Neuronal stem cell (in vitro differentiated cells): ENCODE results near the gene CNPY4.
"Not testable (repeated sequence)": the region's sequence is repeated elsewhere in the genome, so short reads cannot be mapped to it uniquely, and the experiment has no call there.

Source experiments
- DNase-seq: peaks from one replicate; pipeline ENCODE4 v3.0.0-alpha.2; 2013; ENCODE audit warnings: low spot score
- H2AFZ ChIP-seq: one replicate; pipeline ENCODE4 v1.6.1; 2013; ENCODE audit warnings: mild to moderate bottlenecking, low read length, inconsistent platforms
- H2AK5ac ChIP-seq: 2 replicates; pipeline ENCODE4 v1.6.1; 2013; ENCODE audit warnings: low read depth, mild to moderate bottlenecking, inconsistent platforms, low read length, moderate library complexity, mixed read lengths
- H2BK120ac ChIP-seq: 2 replicates; pipeline ENCODE4 v1.6.1; 2013; ENCODE audit warnings: low read depth, mild to moderate bottlenecking, inconsistent platforms, low read length, moderate library complexity, mixed read lengths
- H2BK12ac ChIP-seq: one replicate; pipeline ENCODE4 v1.6.1; 2013; ENCODE audit warnings: low read length, inconsistent platforms
- H2BK15ac ChIP-seq: 2 replicates; pipeline ENCODE4 v1.6.1; 2013; ENCODE audit warnings: mild to moderate bottlenecking, low read length, inconsistent platforms, mixed read lengths
- H2BK5ac ChIP-seq: one replicate; pipeline ENCODE4 v1.6.1; 2013; ENCODE audit warnings: inconsistent platforms, mild to moderate bottlenecking, low read length, moderate library complexity
- H3K14ac ChIP-seq: one replicate; pipeline ENCODE4 v1.6.1; 2013; ENCODE audit warnings: low read length, inconsistent platforms
- H3K18ac ChIP-seq: 2 replicates; pipeline ENCODE4 v1.6.1; 2013; ENCODE audit warnings: low read length, inconsistent platforms
- H3K23ac ChIP-seq: 2 replicates; pipeline ENCODE4 v1.6.1; 2013; ENCODE audit warnings: low read depth, mild to moderate bottlenecking, mixed read lengths, low read length, inconsistent platforms; ENCODE audit not compliant: poor library complexity
- H3K27ac ChIP-seq: replicated peaks from 3 replicates; pipeline ENCODE4 v1.5.1; 2013; ENCODE audit warnings: low read length, inconsistent platforms
- H3K27me3 ChIP-seq, 3 experiments: 2 replicates each; pipeline ENCODE4 v1.6.1; 2013; ENCODE audit warnings: low read length in 3 of 3, mild to moderate bottlenecking in 2 of 3, inconsistent platforms in 1 of 3, low read depth in 1 of 3, mixed read lengths in 1 of 3, moderate library complexity in 1 of 3; ENCODE audit not compliant: control insufficient read depth in 3 of 3, insufficient read depth in 3 of 3
- H3K36me3 ChIP-seq, 2 donors: replicated peaks in 1 of 2; 2 replicates each; pipeline ENCODE4 v1.6.1; 2013; ENCODE audit warnings: low read length in 2 of 2; ENCODE audit not compliant: control insufficient read depth in 2 of 2, insufficient read depth in 2 of 2
- H3K4ac ChIP-seq: 2 replicates; pipeline ENCODE4 v1.6.1; 2013; ENCODE audit warnings: inconsistent platforms, mild to moderate bottlenecking, low read length, moderate library complexity
- H3K4me1 ChIP-seq, 2 donors: 1 replicate in 1 of 2; 2 replicates in 1 of 2; pipeline ENCODE4 v1.6.1; 2013; ENCODE audit warnings: low read length in 2 of 2, low read depth in 1 of 2; ENCODE audit not compliant: control insufficient read depth in 2 of 2, insufficient read depth in 1 of 2
- H3K4me2 ChIP-seq: one replicate; pipeline ENCODE4 v1.6.1; 2013; ENCODE audit warnings: mild to moderate bottlenecking, low read length, inconsistent platforms; ENCODE audit not compliant: insufficient read depth, poor library complexity, severe bottlenecking
- H3K4me3 ChIP-seq, 2 donors: 2 replicates each; pipeline ENCODE4 v1.5.1; 2013; ENCODE audit warnings: low read length in 2 of 2, mild to moderate bottlenecking in 2 of 2, inconsistent platforms in 1 of 2, moderate library complexity in 1 of 2
- H3K79me1 ChIP-seq: one replicate; pipeline ENCODE4 v1.6.1; 2013; ENCODE audit warnings: low read depth, mild to moderate bottlenecking, inconsistent platforms, low read length, moderate library complexity
- H3K9ac ChIP-seq: one replicate; pipeline ENCODE4 v1.6.1; 2013; ENCODE audit warnings: mild to moderate bottlenecking, low read depth, low read length, inconsistent platforms; ENCODE audit not compliant: poor library complexity
- H3K9me3 ChIP-seq, 2 donors: replicated peaks in 1 of 2; 2 replicates each; pipeline versions ENCODE3 to v1.6.1; 2013; ENCODE audit warnings: low read length in 2 of 2, mild to moderate bottlenecking in 2 of 2, inconsistent platforms in 1 of 2, low read depth in 1 of 2, mixed read lengths in 1 of 2, moderate library complexity in 1 of 2; ENCODE audit not compliant: control insufficient read depth in 2 of 2, insufficient read depth in 1 of 2
- H4K8ac ChIP-seq: one replicate; pipeline ENCODE4 v1.6.1; 2013; ENCODE audit warnings: low read depth, mild to moderate bottlenecking, inconsistent platforms, low read length, moderate library complexity
- H4K91ac ChIP-seq: one replicate; pipeline ENCODE4 v1.6.1; 2013; ENCODE audit warnings: low read length, low read depth, mild to moderate bottlenecking, inconsistent platforms; ENCODE audit not compliant: poor library complexity
- WGBS, 2 donors: extraction: QIAGEN DNeasy Blood & Tissue Kit; methylation state at CpG; one replicate each; pipeline ENCODE4 v1.1.7; 2013; ENCODE audit warnings: missing lambda C conversion rate in 2 of 2, mixed read lengths in 1 of 2; ENCODE audit not compliant: insufficient read length in 2 of 2, insufficient replicate concordance in 1 of 2; ENCODE audit errors: extremely low coverage in 2 of 2; 5-methylcytosine and 5-hydroxymethylcytosine counted together

Gene CNPY4

DNA sequence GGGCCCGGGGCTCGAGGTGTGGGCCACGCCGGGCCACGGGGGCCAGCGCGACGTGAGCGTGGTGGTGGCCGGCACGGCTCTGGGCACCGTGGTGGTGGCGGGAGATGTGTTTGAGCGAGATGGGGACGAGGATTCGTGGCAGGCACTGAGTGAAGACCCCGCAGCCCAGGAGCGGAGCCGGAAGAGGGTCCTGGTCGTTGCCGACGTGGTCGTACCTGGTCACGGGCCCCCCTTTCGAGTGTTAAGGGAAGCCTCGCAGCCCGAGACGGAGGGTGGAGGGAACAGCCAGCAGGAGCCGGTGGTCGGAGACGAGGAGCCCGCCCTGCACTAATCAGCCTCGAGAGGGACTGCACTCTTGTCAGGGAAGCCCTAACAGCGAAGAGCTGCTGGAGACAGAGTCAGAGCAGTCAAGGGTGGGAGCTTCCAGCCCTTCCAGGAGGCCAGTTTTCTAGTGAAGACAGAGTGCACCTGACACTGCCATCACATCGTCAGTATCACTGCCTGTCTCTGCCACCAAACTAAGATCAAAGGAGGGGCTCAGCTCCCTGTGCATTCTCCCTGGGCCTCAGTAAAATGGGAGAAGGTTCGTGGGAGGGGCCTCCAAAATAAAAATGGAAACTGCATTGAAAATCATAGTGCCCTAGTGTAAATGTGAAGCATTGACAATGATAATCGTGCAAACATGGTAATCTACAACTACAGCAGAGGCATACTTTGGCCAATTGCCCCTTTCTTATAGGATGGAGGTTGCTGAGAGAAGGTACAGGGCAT is 8.6 kb downstream of the CNPY4 start:
- Histone ChIP-seq H2BK15ac (peak overlapping the region; percentile 96), H3K27ac (no peak overlapping the region), H3K9ac (peak overlapping the region; percentile 96), H4K8ac (peak overlapping the region; percentile 72), H2BK12ac (peak overlapping the region; percentile 96), H3K27me3 (peaks cover 0 to 15% (median 0%) of the 10 kb centered on the region in 3 experiments), H3K4ac (no peak overlapping the region), H3K79me1 (peaks cover 2% of the 10 kb centered on the region), H3K23ac (peak overlapping the region; percentile 39), H3K4me1 (peaks cover 3 to 6% of the 10 kb centered on the region in 2 donors), H2AK5ac (peak overlapping the region; percentile 50), H4K91ac (no peak overlapping the region), H3K9me3 (no peaks in the 10 kb centered on the region), H3K14ac (peak overlapping the region; percentile 95), H2BK120ac (no peak overlapping the region), H3K4me3 (peak overlapping the region; percentile 74 to 94), H3K36me3 (peaks cover 4 to 17% of the 10 kb centered on the region in 2 donors), H2BK5ac (peak overlapping the region; percentile 63), H3K18ac (peak overlapping the region; percentile 98), H2AFZ (peak overlapping the region; percentile 99), H3K4me2 (peak overlapping the region; percentile 92)
- DNase-seq = no peak
- WGBS, 2 donors = no CpG with 5 or more reads among the region's 37 CpGs

GRCh38 chr7:100128637-100128963 is 9.2 kb downstream of the CNPY4 start:
- no peak overlapping the region for H4K8ac ChIP-seq
- no peaks in the 10 kb centered on the region for H3K9me3 ChIP-seq
- peaks cover 4 to 17% of the 10 kb centered on the region in 2 donors for H3K36me3 ChIP-seq
- H3K27ac ChIP-seq = no peak overlapping the region
- peaks cover 3 to 6% of the 10 kb centered on the region in 2 donors for H3K4me1 ChIP-seq
- no peak overlapping the region for H2BK12ac ChIP-seq
- DNase-seq = no peak
- H3K9ac ChIP-seq = no peak overlapping the region
- peaks cover 0 to 15% (median 0%) of the 10 kb centered on the region in 3 experiments for H3K27me3 ChIP-seq
- H2BK15ac ChIP-seq = no peak overlapping the region
- peak overlapping the region in 1 of 2 donors; percentile 2 for H3K4me3 ChIP-seq
- H2AK5ac ChIP-seq = no peak overlapping the region
- no peak overlapping the region for H3K23ac ChIP-seq
- H4K91ac ChIP-seq = no peak overlapping the region
- H3K14ac ChIP-seq = no peak overlapping the region
- H3K18ac ChIP-seq = no peak overlapping the region
- H3K4me2 ChIP-seq = no peak overlapping the region
- H2BK5ac ChIP-seq = no peak overlapping the region
- H3K4ac ChIP-seq = no peak overlapping the region
- H3K79me1 ChIP-seq = peaks cover 2% of the 10 kb centered on the region
- H2BK120ac ChIP-seq = no peak overlapping the region
- no peak overlapping the region for H2AFZ ChIP-seq
- no CpG with 5 or more reads among the region's 1 CpG for WGBS, 2 donors

DNA sequence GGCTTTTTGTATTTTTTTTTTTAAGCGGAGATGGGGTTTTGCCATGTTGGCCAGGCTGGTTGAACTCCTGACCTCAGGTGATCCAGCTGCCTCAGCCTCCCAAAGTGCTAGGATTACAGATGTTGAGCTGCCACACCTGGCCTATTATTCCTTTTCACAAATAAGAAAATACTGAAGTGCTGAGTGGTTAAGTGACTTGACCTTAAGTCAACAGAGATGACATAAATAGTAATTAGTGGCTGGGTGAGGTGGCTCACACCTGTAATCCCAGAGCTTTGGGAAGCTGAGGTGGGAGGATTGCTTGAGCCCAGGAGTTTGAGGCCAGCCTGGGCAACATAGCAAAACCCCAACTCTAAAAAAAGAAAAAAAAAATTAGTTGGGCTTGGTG is 10.8 kb downstream of the CNPY4 start:
- H3K4me3 ChIP-seq, DNase-seq: not testable (repeated sequence)

DNA sequence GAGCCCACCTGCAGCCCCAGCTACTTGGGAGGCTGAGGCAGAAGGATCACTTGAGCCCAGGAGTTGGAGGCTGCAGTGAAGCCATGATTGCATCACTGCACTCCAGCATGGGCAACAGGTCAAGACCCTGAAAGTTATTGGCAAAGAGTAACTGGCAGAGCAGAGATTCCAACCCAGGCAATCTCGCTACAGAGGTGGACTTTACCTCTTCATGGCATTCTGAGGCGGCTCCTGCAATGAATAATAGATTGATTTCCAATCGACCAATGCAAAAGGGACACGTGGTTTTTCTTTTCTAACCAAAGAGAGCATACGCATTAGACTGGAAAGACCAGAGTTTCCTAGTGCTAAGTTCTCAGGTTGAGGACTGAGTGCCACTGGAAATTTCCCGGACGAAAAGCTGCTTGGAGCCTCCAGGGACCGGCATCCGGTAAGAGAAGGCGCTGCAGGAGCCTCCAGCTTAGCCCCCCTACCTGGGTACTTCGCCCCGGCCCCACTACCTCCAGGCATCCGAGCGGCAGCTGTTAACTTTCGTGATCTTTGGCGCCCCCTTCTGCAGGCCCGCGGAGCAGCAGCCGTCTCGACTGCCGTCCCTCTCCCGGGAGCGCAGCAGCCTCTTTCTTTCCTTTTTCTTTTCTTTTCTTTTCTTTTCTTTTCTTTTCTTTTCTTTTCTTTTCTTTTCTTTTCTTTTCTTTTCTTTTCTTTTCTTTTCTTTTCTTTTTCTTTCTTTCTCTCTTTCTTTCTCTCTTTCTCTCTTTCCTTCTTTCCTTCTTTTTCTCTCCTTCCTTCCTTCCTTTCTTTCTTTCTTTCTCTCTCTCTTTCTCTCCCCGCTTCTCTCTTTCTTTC is 11.4 kb downstream of the CNPY4 start:
- Histone ChIP-seq H3K4me3 (no peak overlapping the region), H4K91ac (no peak overlapping the region), H2AK5ac (no peak overlapping the region)

More for the DNA sequence above, 10.8 kb downstream of the CNPY4 start:
- not testable (repeated sequence) for H2BK5ac ChIP-seq, H4K91ac ChIP-seq, H2AFZ ChIP-seq, H3K4ac ChIP-seq, H3K18ac ChIP-seq, H3K23ac ChIP-seq, H3K79me1 ChIP-seq, H3K27ac ChIP-seq, H2BK12ac ChIP-seq, H2AK5ac ChIP-seq, H4K8ac ChIP-seq, H3K14ac ChIP-seq, H3K4me2 ChIP-seq, H3K9me3 ChIP-seq, H3K36me3 ChIP-seq, H3K9ac ChIP-seq, H3K4me1 ChIP-seq, H2BK120ac ChIP-seq, H2BK15ac ChIP-seq
- peaks cover 0 to 15% (median 0%) of the 10 kb centered on the region in 3 experiments for H3K27me3 ChIP-seq
- no CpG with 5 or more reads among the region's 1 CpG for WGBS, 2 donors

More for the DNA sequence above, 11.4 kb downstream of the CNPY4 start:
- H3K4me2 ChIP-seq = no peak overlapping the region
- no peak overlapping the region for H3K9ac ChIP-seq
- H3K79me1 ChIP-seq = no peaks in the 10 kb centered on the region
- no peak overlapping the region for H2BK120ac ChIP-seq
- H3K36me3 ChIP-seq = no peaks in the 10 kb centered on the region
- H2BK12ac ChIP-seq = no peak overlapping the region
- H3K18ac ChIP-seq = no peak overlapping the region
- H2AFZ ChIP-seq = peak overlapping the region; percentile 88
- whole genome bisulfite sequencing, 2 donors = no CpG with 5 or more reads among the region's 24 CpGs
- no peak overlapping the region for H3K23ac ChIP-seq
- H4K8ac ChIP-seq = no peak overlapping the region
- H3K27ac ChIP-seq = no peak overlapping the region
- no peak overlapping the region for H3K4ac ChIP-seq
- no peak overlapping the region for H2BK5ac ChIP-seq
- peaks cover 0 to 15% (median 0%) of the 10 kb centered on the region in 3 experiments for H3K27me3 ChIP-seq
- peak; percentile 74 for DNase-seq
- no peaks in the 10 kb centered on the region for H3K9me3 ChIP-seq
- no peak overlapping the region for H2BK15ac ChIP-seq
- H3K14ac ChIP-seq = no peak overlapping the region
- H3K4me1 ChIP-seq = peaks cover 3 to 6% of the 10 kb centered on the region in 2 donors
